Measurements from ENCODE around the gene CARMIL3. TPM values are rescaled to one million over a fixed set of nuclear protein-coding genes. Genes with fewer than 3 reads are reported as not detected.

The CARMIL3 gene
- polyA plus RNA-seq, 1 donor from 2014 or later, result 43.6 TPM

DNA sequence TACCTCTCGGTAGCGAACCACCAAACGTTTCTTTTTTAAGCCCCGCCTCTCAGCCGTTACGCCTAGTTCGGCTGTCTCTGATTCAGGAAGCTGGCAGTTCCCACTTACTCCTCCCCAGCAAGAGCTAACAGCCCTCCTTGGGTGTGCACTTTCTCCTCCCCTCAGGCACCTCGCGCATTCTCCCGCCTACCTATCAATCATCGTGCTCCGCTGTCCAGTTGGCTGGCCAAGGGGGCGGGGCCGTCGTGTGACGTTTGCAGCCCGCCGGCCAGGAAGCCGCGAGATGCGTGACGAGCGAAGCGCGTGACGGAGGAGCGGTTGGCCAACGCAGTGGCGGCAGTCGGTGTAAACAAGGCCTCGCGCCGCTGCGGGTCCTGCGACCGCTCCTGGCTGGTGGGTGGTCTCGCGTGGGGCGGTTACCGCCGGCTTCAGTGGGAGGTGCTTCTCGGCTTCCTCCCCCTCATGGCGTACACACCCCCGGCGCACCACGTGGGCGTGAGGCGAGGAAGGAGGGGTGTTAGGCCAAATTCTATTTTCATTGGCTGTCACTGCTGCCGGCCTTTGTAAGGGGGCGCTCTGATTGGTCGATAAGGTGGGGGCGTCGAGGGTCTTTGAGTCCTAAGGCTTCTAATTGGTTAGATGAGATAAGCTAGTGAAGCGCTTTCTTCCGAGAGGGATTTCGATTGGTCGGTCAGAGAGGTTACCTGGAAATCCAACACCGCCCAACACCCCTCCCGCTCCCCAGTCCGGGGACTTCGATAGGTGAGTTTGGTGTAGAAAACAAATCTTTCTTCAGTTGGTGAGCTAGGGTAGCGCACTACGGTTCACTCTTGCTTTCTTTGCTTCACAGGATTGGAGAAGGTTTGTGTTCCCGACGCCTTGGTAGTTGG is 63.0 kb downstream of the CARMIL3 start, which contains the start of the genes DCAF11 and NRL:
TSS of gene DCAF11 (plus strand) at position 246 of the 890 bp plus-strand sequence. CDS start 818 bp downstream, outside the sequence.
TSS of gene NRL (minus strand) at position 418 of the 890 bp plus-strand sequence. CDS start 32,101 bp downstream, outside the sequence.
- H2AFZ ChIP-seq (ENCODE audit: low read depth, low read length), result peak within 1 kb of the TSS; percentile 99
- H3K36me3 ChIP-seq (ENCODE audit: insufficient read depth, low read length), result no peaks in the 10 kb centered on the region
- peak within 1 kb of the TSS; percentile 84 for H3K4me2 ChIP-seq (ENCODE audit: low read length)
- H3K79me2 ChIP-seq (replicated peaks; ENCODE audit: insufficient read depth, low read length), result peaks cover 10% of the 10 kb centered on the region
- H3K27me3 ChIP-seq (ENCODE audit: insufficient read depth, low read depth, low read length), result no peaks in the 10 kb centered on the region
- H4K20me1 ChIP-seq (ENCODE audit: insufficient read depth), result no peaks in the 10 kb centered on the region
- no peaks in the 10 kb centered on the region for H3F3A ChIP-seq (ENCODE audit: insufficient read depth, low read length, poor library complexity, severe bottlenecking)
- H3K9ac ChIP-seq (ENCODE audit: low read length), result peak within 1 kb of the TSS; percentile 98
- H3K9me2 ChIP-seq (ENCODE audit: insufficient read depth, low read length), result no peaks in the 10 kb centered on the region
- TF ChIP-seq MXI1 (conservative IDR thresholded peaks at IDR 0.05; ENCODE audit: poor library complexity, severe bottlenecking) (peak; percentile 92), EP300 (conservative IDR thresholded peaks at IDR 0.05; ENCODE audit: poor library complexity, severe bottlenecking) (peak; percentile 86), SMC3 (conservative IDR thresholded peaks at IDR 0.05; ENCODE audit: poor library complexity) (no peak), EZH2 (IDR thresholded peaks at IDR 0.05; ENCODE audit: borderline replicate concordance, insufficient read depth, low read length, poor library complexity, severe bottlenecking) (no peak), RAD21 (conservative IDR thresholded peaks at IDR 0.05) (no peak), TAF1 (IDR thresholded peaks at IDR 0.05; ENCODE audit: low read depth) (peak; percentile 28), POLR2AphosphoS5 (IDR thresholded peaks at IDR 0.05) (peak; percentile 87)
- TF ChIP-seq, protein P1, sequence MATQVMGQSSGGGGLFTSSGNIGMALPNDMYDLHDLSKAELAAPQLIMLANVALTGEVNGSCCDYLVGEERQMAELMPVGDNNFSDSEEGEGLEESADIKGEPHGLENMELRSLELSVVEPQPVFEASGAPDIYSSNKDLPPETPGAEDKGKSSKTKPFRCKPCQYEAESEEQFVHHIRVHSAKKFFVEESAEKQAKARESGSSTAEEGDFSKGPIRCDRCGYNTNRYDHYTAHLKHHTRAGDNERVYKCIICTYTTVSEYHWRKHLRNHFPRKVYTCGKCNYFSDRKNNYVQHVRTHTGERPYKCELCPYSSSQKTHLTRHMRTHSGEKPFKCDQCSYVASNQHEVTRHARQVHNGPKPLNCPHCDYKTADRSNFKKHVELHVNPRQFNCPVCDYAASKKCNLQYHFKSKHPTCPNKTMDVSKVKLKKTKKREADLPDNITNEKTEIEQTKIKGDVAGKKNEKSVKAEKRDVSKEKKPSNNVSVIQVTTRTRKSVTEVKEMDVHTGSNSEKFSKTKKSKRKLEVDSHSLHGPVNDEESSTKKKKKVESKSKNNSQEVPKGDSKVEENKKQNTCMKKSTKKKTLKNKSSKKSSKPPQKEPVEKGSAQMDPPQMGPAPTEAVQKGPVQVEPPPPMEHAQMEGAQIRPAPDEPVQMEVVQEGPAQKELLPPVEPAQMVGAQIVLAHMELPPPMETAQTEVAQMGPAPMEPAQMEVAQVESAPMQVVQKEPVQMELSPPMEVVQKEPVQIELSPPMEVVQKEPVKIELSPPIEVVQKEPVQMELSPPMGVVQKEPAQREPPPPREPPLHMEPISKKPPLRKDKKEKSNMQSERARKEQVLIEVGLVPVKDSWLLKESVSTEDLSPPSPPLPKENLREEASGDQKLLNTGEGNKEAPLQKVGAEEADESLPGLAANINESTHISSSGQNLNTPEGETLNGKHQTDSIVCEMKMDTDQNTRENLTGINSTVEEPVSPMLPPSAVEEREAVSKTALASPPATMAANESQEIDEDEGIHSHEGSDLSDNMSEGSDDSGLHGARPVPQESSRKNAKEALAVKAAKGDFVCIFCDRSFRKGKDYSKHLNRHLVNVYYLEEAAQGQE (IDR thresholded peaks at IDR 0.05; ENCODE audit: borderline replicate concordance), result peak; percentile 6
- TF ChIP-seq, protein P2, sequence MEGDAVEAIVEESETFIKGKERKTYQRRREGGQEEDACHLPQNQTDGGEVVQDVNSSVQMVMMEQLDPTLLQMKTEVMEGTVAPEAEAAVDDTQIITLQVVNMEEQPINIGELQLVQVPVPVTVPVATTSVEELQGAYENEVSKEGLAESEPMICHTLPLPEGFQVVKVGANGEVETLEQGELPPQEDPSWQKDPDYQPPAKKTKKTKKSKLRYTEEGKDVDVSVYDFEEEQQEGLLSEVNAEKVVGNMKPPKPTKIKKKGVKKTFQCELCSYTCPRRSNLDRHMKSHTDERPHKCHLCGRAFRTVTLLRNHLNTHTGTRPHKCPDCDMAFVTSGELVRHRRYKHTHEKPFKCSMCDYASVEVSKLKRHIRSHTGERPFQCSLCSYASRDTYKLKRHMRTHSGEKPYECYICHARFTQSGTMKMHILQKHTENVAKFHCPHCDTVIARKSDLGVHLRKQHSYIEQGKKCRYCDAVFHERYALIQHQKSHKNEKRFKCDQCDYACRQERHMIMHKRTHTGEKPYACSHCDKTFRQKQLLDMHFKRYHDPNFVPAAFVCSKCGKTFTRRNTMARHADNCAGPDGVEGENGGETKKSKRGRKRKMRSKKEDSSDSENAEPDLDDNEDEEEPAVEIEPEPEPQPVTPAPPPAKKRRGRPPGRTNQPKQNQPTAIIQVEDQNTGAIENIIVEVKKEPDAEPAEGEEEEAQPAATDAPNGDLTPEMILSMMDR (IDR thresholded peaks at IDR 0.05; ENCODE audit: poor library complexity, severe bottlenecking), result no peak
- H3K27ac ChIP-seq (ENCODE audit: low read length), result peak within 1 kb of the TSS; percentile 100
- H3K4me3 ChIP-seq (ENCODE audit: low read length), result peak within 1 kb of the TSS; percentile 89
- H3K9me3 ChIP-seq (ENCODE audit: low read length), result no peaks in the 10 kb centered on the region

DNA sequence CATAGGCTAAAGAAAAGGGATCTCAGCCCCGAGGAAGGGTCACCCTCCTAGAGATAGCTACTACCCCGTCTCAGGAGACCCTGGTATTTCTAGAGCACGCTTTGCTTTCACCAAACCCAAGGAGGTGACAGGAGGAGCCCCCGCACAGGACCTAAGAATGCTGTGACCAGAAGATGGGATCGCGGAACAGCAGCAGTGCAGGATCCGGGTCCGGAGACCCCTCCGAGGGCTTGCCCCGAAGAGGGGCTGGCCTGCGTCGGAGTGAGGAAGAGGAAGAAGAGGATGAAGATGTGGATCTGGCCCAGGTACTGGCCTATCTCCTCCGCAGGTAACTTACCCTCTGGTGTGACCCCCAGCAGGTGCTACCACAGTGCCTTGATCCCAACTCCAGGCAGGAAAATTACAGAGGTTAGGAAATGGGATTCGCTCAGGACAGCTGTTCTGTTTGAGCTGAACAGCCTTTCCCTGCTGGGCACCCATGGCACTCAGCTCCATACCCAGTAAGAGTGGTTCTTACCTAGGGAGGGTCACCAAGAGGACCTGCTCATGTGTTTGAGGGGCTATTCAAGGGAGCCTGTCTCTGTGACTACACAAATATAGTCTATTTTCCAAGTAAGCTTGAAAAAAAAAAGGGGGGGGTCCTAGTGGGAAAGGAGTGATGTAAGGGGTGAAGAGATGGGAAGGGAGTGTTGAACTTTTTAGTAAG is 63.8 kb downstream of the CARMIL3 start:
- no peaks in the 10 kb centered on the region for H3K27me3 ChIP-seq (ENCODE audit: insufficient read depth, low read depth, low read length)
- peak overlapping the region; percentile 98 for H3K9ac ChIP-seq (ENCODE audit: low read length)
- no peaks in the 10 kb centered on the region for H3F3A ChIP-seq (ENCODE audit: insufficient read depth, low read length, poor library complexity, severe bottlenecking)
- H3K79me2 ChIP-seq (replicated peaks; ENCODE audit: insufficient read depth, low read length), result peaks cover 10% of the 10 kb centered on the region
- no peaks in the 10 kb centered on the region for H3K9me2 ChIP-seq (ENCODE audit: insufficient read depth, low read length)
- H3K36me3 ChIP-seq (ENCODE audit: insufficient read depth, low read length), result no peaks in the 10 kb centered on the region
- TF ChIP-seq POLR2AphosphoS5 (IDR thresholded peaks at IDR 0.05) (no peak), EZH2 (IDR thresholded peaks at IDR 0.05; ENCODE audit: borderline replicate concordance, insufficient read depth, low read length, poor library complexity, severe bottlenecking) (no peak), MXI1 (conservative IDR thresholded peaks at IDR 0.05; ENCODE audit: poor library complexity, severe bottlenecking) (no peak), RAD21 (conservative IDR thresholded peaks at IDR 0.05) (peak; percentile 18), TAF1 (IDR thresholded peaks at IDR 0.05; ENCODE audit: low read depth) (no peak)
- TF ChIP-seq, protein P1 (IDR thresholded peaks at IDR 0.05; ENCODE audit: borderline replicate concordance), result no peak
- TF ChIP-seq, protein P2 (IDR thresholded peaks at IDR 0.05; ENCODE audit: poor library complexity, severe bottlenecking), result no peak
- H3K27ac ChIP-seq (ENCODE audit: low read length), result peak overlapping the region; percentile 100
- H2AFZ ChIP-seq (ENCODE audit: low read depth, low read length), result peak overlapping the region; percentile 94
- no peaks in the 10 kb centered on the region for H4K20me1 ChIP-seq (ENCODE audit: insufficient read depth)
- H3K4me3 ChIP-seq (ENCODE audit: low read length), result peak overlapping the region; percentile 89
- H3K9me3 ChIP-seq (ENCODE audit: low read length), result no peaks in the 10 kb centered on the region
- peak overlapping the region; percentile 63 for H3K4me2 ChIP-seq (ENCODE audit: low read length)

Measured in neural cell (in vitro differentiated cells).